GM12875 (cell line): ENCODE data around the gene CSNK2A3.
"Not testable (repeated sequence)": the region's sequence is repeated elsewhere in the genome, so short reads cannot be mapped to it uniquely, and the experiment has no call there.

Experiments used
- H3K4me3 ChIP-seq: one replicate; pipeline ENCODE4 v1.5.1; 2011; ENCODE audit warnings: low read depth, low read length, control low read depth
- TF ChIP-seq, protein P1 (sequence below): IDR thresholded peaks from 2 replicates; pipeline ENCODE4 v1.5.1; 2011; ENCODE audit warnings: low read depth, mild to moderate bottlenecking, control low read depth, inconsistent platforms, low read length, moderate library complexity, borderline replicate concordance; ENCODE audit not compliant: insufficient read depth

CSNK2A3 gene

DNA sequence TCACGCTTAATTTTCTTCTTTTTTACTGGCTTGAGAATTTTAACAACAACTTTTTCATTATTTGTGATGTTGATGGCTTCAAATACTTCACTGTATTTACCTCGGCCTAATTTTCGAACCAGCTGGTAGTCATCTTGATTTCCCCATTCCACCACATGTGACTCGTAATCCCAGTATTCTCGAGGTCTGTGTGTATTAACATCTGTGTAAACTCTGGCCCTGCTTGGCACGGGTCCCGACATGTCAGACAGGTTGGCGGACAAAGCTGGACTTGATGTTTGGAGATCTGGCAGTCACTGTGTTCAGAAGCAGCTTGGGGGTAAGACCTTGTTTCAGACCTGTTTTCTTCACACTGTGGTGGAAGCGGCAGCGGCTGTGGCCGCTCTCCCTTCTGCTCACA is at the start of gene CSNK2A3:
TSS of gene CSNK2A3 (minus strand) at position 373 of the 400 bp plus-strand sequence. CDS start at position 242, 131 bp downstream.
- H3K4me3 ChIP-seq: not testable (repeated sequence)

DNA sequence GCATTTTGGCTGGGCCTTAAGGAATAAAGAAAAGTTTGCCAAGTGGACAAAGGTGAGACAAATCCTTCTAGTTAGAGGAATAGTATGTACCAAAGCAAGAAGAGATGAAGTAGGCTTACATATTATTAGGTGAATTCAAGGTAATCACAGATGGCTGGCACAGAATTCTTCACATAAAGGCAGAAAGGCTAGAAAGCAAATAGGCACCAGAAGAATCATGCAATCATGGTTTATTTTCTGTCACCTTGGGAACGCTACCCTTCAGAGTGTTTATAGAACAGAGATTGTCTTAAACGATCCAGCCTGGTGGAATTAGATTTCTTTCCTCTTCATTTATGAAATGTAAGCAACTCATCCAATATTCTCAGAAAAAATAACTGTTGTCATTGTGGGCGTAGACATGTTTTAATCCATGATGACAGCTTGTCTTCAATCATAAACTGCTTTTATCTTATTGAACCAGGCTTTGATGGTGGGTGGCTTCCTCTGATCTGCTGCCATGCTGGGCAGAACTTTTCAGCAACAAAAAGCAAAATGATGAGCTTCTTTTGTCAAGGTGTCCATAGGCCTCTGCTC is 49.0 kb upstream of the CSNK2A3 start:
- no peak overlapping the region for H3K4me3 ChIP-seq
- TF ChIP-seq, protein P1, sequence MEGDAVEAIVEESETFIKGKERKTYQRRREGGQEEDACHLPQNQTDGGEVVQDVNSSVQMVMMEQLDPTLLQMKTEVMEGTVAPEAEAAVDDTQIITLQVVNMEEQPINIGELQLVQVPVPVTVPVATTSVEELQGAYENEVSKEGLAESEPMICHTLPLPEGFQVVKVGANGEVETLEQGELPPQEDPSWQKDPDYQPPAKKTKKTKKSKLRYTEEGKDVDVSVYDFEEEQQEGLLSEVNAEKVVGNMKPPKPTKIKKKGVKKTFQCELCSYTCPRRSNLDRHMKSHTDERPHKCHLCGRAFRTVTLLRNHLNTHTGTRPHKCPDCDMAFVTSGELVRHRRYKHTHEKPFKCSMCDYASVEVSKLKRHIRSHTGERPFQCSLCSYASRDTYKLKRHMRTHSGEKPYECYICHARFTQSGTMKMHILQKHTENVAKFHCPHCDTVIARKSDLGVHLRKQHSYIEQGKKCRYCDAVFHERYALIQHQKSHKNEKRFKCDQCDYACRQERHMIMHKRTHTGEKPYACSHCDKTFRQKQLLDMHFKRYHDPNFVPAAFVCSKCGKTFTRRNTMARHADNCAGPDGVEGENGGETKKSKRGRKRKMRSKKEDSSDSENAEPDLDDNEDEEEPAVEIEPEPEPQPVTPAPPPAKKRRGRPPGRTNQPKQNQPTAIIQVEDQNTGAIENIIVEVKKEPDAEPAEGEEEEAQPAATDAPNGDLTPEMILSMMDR: no peak

DNA sequence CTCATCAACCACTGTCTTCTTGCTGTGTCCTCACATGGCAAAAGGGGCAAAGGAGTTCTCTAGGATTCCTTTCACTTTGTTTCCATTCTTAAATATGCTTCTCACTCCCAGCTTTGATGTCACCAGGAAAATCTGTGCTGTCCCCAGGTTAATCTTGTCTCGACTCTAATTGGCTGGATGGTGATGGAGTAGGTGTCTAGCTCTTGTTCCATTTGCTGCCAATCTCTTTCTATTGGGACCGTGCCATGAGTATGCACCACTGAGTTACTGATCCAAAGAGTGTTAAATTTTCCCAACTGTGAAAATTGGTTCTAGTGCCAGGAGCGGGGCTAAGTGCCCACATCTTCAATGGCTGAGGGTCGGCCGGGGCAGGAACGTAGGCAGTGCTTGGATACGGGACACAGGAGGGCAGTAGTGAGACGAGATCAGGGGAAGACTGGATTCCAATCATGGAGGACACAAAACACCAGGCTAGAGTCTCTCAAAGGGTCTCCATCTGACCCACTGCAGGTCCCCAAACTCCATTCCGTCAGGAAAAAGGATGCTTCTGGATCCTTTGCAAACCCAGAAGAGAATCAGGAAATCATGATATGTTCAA is 47.7 kb upstream of the CSNK2A3 start:
- TF ChIP-seq, protein P1: peak; percentile 33; the same call in 1 of the 2 replicates
- no peak overlapping the region for H3K4me3 ChIP-seq

DNA sequence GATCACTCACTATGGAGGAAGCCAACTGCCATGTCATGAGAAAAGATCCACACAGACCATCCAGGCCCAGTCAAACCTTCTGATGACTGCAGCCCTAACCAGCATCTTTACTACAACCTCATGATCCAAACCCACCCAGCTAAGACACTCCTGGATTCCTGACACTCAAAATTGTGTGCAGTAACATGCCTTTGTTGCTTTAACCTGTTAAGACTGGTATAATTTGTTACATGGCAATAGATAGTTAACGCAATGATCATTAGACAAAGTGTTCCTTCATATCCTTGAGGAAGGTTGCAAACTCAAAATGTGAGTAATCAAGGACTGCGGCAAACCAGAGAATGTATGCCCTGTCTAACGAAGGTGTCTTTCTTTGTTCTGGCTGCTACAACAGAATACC is 47.1 kb upstream of the CSNK2A3 start:
- TF ChIP-seq, protein P1: no peak
- no peak overlapping the region for H3K4me3 ChIP-seq

DNA sequence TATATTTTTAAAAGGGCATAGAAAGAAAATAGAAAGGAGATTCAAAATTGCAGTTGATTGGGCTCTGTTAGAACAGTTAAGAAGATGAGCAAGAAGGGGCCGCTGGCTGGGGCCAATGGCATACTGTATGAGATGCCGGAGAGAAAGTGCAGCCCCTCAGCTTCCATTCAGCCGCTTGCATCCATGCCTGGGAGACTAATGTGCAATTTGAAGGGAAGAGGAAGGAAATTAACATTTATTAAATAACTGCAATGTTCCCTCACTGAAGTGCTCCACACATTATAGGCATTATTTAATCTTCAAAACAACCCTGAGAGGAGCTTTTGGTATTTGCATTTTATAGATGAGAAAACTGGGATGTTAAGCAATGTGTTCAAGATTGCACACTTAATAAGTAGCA is 44.7 kb upstream of the CSNK2A3 start:
- TF ChIP-seq, protein P1: no peak

DNA sequence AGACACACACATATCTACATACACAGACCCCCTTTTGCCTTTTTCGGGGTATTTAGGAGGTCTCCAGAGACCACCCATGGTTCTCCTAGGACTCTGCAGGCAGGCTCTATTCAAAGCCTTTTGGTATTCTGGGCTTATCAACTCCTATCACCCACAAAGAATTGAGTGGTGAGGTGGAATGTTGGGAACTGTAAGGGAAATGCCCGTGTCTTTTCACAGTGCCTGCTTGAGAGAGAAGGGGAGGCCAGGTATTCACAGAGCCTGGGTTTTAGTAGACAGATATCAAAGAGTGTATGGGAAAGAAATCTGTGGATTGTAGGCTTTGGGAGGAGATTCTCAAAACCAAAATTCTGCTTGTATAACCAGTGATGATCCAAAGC is 44.0 kb upstream of the CSNK2A3 start:
- no peak overlapping the region for H3K4me3 ChIP-seq
- TF ChIP-seq, protein P1: no peak

More for the DNA sequence above, 44.7 kb upstream of the CSNK2A3 start:
- H3K4me3 ChIP-seq: no peak overlapping the region

DNA sequence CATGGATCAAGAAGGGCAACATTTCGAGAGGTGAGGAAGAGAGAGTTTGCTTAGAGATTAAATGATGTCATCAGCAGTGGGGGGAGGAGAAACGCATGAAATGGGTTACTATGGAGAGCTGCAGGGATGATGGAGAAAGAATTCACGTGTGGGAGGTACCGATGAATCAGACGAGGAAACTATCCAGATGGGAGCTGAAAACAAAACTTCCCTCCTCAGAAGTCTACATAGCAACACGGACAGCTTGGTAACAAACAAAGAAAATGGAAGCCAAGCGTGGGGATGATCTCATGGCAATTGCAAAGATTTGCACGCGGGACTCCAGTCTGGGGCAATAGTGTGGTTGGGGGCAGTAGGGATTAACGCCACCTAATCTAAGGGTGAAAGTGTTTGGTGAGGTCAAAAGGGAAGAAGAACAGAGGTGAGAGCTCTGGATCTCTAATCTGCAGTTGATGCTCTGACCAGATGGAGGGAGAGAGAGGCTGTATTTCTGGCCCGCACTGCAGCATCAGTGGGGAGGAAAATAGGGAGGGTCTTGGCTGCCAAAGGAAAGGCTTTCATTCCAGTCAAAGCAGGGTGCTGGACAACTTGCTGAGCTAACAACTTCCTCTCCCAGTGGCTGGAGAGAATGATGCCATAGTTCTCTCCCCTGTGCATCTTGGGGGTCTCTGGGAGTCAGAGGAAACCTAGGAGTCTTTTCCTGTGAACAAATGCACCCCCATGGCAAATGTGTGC is 43.4 kb upstream of the CSNK2A3 start:
- no peak overlapping the region for H3K4me3 ChIP-seq

More for the DNA sequence above, 43.4 kb upstream of the CSNK2A3 start:
- TF ChIP-seq, protein P1: no peak
